Left lung (tissue), 10 donors: ENCODE measurements around the gene TNK1. TPM values are rescaled to one million over a fixed set of nuclear protein-coding genes. Genes with fewer than 3 reads are reported as not detected.

Source experiments
- ATAC-seq: fragments of 200-7000 bp; cut with Tn5 transposase; one replicate; pipeline ENCODE4 v1.9.1; 2020; ENCODE audit warnings: moderate library complexity
- DNase-seq, 4 donors: peaks; one replicate each; pipeline ENCODE4 v3.0.0-alpha.2; 2013 to 2020
- H3K27ac ChIP-seq, 2 donors: fragments of 200-600 bp; sonication (generic) in 1 of 2; one replicate each; pipeline versions ENCODE4 v1.5.0 to v1.8.0; 2020 to 2021
- H3K27me3 ChIP-seq, 2 donors: fragments of 200-600 bp; sonication (generic) in 1 of 2; one replicate each; pipeline versions ENCODE4 v1.5.0 to v1.8.0; 2020 to 2021
- H3K36me3 ChIP-seq, 2 donors: fragments of 200-600 bp; sonication (generic) in 1 of 2; one replicate each; pipeline versions ENCODE4 v1.5.0 to v1.8.0; 2020 to 2021
- H3K4me1 ChIP-seq, 2 donors: fragments of 200-600 bp; one replicate each; pipeline ENCODE4 v1.8.0; 2021
- H3K4me3 ChIP-seq, 2 donors: fragments of 200-600 bp; sonication (generic) in 1 of 2; one replicate each; pipeline versions ENCODE4 v1.5.0 to v1.8.0; 2020 to 2021; ENCODE audit warnings: mild to moderate bottlenecking in 1 of 2
- H3K9me3 ChIP-seq, 2 donors: fragments of 200-600 bp; sonication (generic) in 1 of 2; one replicate each; pipeline versions ENCODE4 v1.5.0 to v1.8.0; 2020 to 2021
- CTCF ChIP-seq, 2 donors: fragments of 200-600 bp; sonication (generic) in 1 of 2; IDR thresholded peaks; one replicate each; pipeline versions ENCODE4 v1.5.0 to v1.8.0; 2021; ENCODE audit warnings: antibody characterized with exemption in 2 of 2
- intact Hi-C, 2 donors: fragments of 100-400 bp; cut with DNase I; formaldehyde crosslinking; loops; one replicate each; pipeline versions ENCODE4 v1.11.2 to v1.14.2; 2022
- polyA plus RNA-seq, 6 donors: library from polyadenylated mRNA; unstranded; fragments of 120-200 nt; gene quantifications; one replicate each; pipeline ENCODE4 v1.2.1, GENCODE V29; 2013; ENCODE audit not compliant: insufficient read length in 6 of 6
- total RNA-seq, 2 donors: library from RNA; stranded (reverse); fragmentation: NEBNext Ultra II Directional; extraction: Animal tissue kit (Norgen Biotek cat#: 25700); gene quantifications; one replicate each; pipeline ENCODE4 v1.2.1, GENCODE V29; 2021
- donor health status: DM: no; HTN: yes; CAD: no.
- donor health status: DM: no; HTN: no; CAD: no.

Gene TNK1
- total and polyA plus RNA-seq, 8 donors, result 5.3 to 8.7 (median 6.3) TPM

GRCh38 chr17:7403977-7404736, 23.3 kb downstream of the TNK1 start, which contains the start of gene TMEM256:
Gene TMEM256 (minus strand): TSS chr17:7404097. CDS start chr17:7404084, 13 bp downstream.
- peak within 1 kb of the TSS; percentile 59 to 61 for H3K4me3 ChIP-seq
- H3K27me3 ChIP-seq, result peaks cover 0 to 37% of the 10 kb centered on the region in 2 donors
- H3K4me1 ChIP-seq, result peaks cover 7 to 26% of the 10 kb centered on the region in 2 donors
- DNase-seq, result peak; percentile 97 to 99 (median 98)
- ATAC-seq, result peak; percentile 94
- peak within 1 kb of the TSS; percentile 87 for H3K27ac ChIP-seq
- intact Hi-C loops, result no loop called here
- peak in 1 of 2 donors; percentile 15 for TF ChIP-seq CTCF (IDR thresholded peaks at IDR 0.05)
- no peaks in the 10 kb centered on the region for H3K36me3 ChIP-seq
- no peaks in the 10 kb centered on the region for H3K9me3 ChIP-seq

- peak overlapping the region; percentile 59 to 61 for H3K4me3 ChIP-seq
- no peaks in the 10 kb centered on the region for H3K9me3 ChIP-seq
- ATAC-seq (peak; percentile 53), DNase-seq (peak in 1 of 4 donors; percentile 88)
- peaks cover 7 to 26% of the 10 kb centered on the region in 2 donors for H3K4me1 ChIP-seq
- intact Hi-C loops, result no loop called here
- H3K27me3 ChIP-seq, result peaks cover 0 to 37% of the 10 kb centered on the region in 2 donors
- peak overlapping the region; percentile 87 for H3K27ac ChIP-seq
- TF ChIP-seq CTCF (IDR thresholded peaks at IDR 0.05), result no peak
- H3K36me3 ChIP-seq, result no peaks in the 10 kb centered on the region
These were observed 24.0 kb downstream of the TNK1 start for GRCh38 chr17:7404737-7405349.

- TF ChIP-seq CTCF (IDR thresholded peaks at IDR 0.05), result no peak
- intact Hi-C loops, result no loop called here
- DNase-seq, result peak in 1 of 4 donors; percentile 22
These were observed 24.7 kb downstream of the TNK1 start for GRCh38 chr17:7405350-7406234.

GRCh38 chr17:7406235-7406825, 25.4 kb downstream of the TNK1 start:
- no peak overlapping the region for H3K4me3 ChIP-seq
- H3K27me3 ChIP-seq, result peaks cover 0 to 37% of the 10 kb centered on the region in 2 donors
- no peak overlapping the region for H3K27ac ChIP-seq
- no peak for ATAC-seq
- H3K9me3 ChIP-seq, result no peaks in the 10 kb centered on the region
- DNase-seq, result no peak
- no peak for TF ChIP-seq CTCF (IDR thresholded peaks at IDR 0.05)
- H3K36me3 ChIP-seq, result no peaks in the 10 kb centered on the region
- peaks cover 7 to 26% of the 10 kb centered on the region in 2 donors for H3K4me1 ChIP-seq
- intact Hi-C loops, result no loop called here

More at GRCh38 chr17:7405350-7406234, 24.7 kb downstream of the TNK1 start:
- Histone ChIP-seq H3K27me3 (peaks cover 0 to 37% of the 10 kb centered on the region in 2 donors), H3K4me3 (peak overlapping the region; percentile 59 to 61), H3K4me1 (peaks cover 7 to 26% of the 10 kb centered on the region in 2 donors), H3K36me3 (no peaks in the 10 kb centered on the region), H3K9me3 (no peaks in the 10 kb centered on the region), H3K27ac (peak overlapping the region; percentile 87)
- no peak for ATAC-seq
